T-helper 2 cell treated with Interferon-gamma antibody and Interleukin-4, amounts not matched to agents 100 ng/mL and 5 ng/mL, for 36 hours (primary cell): ENCODE measurements around the gene BPIFB4. TPM values are rescaled to one million over a fixed set of nuclear protein-coding genes. Genes with fewer than 3 reads are reported as not detected.

Source experiments
- intact Hi-C: fragments of 100-400 bp; cut with micrococcal nuclease; formaldehyde crosslinking; loops from one replicate; pipeline ENCODE4 v1.15.1; 2023
- total RNA-seq: library from RNA; stranded (reverse); gene quantifications from 2 replicates; pipeline ENCODE4 v1.2.3, GENCODE V29; 2022

BPIFB4 gene
- total RNA-seq, 1 donor from 2014 or later: not detected

- intact Hi-C loops: no loop called here
Measured at GRCh38 chr20:33160681-33161080, 81.2 kb downstream of the BPIFB4 start.

Other genes with a start within 250 kb of the BPIFB4 start
- 0.50 and 0.68 TPM in 2 replicates for gene EFCAB8, start 220.7 kb upstream of the BPIFB4 start, total RNA-seq
- not detected in 2 replicates for gene SUN5, start 75.2 kb upstream of the BPIFB4 start, total RNA-seq
- not detected in 2 replicates for gene BPIFB2, start 71.9 kb upstream of the BPIFB4 start, total RNA-seq
- gene BPIFB6, start 48.0 kb upstream of the BPIFB4 start, total RNA-seq: not detected in 2 replicates
- gene BPIFB3, start 25.7 kb upstream of the BPIFB4 start, total RNA-seq: not detected in 2 replicates
- gene BPIFA2, start 88.5 kb downstream of the BPIFB4 start, total RNA-seq: not detected in 2 replicates
- not detected in 2 replicates for gene BPIFA3, start 137.7 kb downstream of the BPIFB4 start, total RNA-seq
- not detected in 2 replicates for gene BPIFA1, start 156.4 kb downstream of the BPIFB4 start, total RNA-seq
- gene BPIFB1, start 203.6 kb downstream of the BPIFB4 start, total RNA-seq: not detected in 2 replicates